Lung microvascular endothelial cell (primary cell): Measurements from ENCODE around the gene TSPAN31. TPM values are rescaled to one million over a fixed set of nuclear protein-coding genes. Genes with fewer than 3 reads are reported as not detected.
A peak's percentile ranks its signal among the peaks of the same experiment; 100 is the strongest.

Experiments
- DNase-seq, 2 donors: peaks; one replicate each; pipeline versions ENCODE4 v3.0.0 to v3.0.0-alpha.2; 2010; ENCODE audit warnings: low read depth in 2 of 2
- total RNA-seq: library from RNA; depleted of rRNA; stranded (reverse); fragments of >200 nt; gene quantifications from 2 replicates; pipeline ENCODE4 v1.2.1, GENCODE V29; 2014

TSPAN31 gene
- total RNA-seq, 1 donor from 2014 or later, result 62.5 TPM

- peak; percentile 97 to 98 for DNase-seq
Measured at GRCh38 chr12:57782608-57783465, 38.0 kb downstream of the TSPAN31 start, which contains the start of gene TSFM. Gene TSFM, plus strand, starts transcription at chr12:57782787. Its CDS starts 15 bp downstream, at chr12:57782802.

- no peak for DNase-seq
Measured at GRCh38 chr12:57783466-57783801, 38.6 kb downstream of the TSPAN31 start.

- DNase-seq, result no peak
Measured at GRCh38 chr12:57783861-57784260, 39.0 kb downstream of the TSPAN31 start.

GRCh38 chr12:57793920-57794319, 49.1 kb downstream of the TSPAN31 start:
- DNase-seq, result peak in 1 of 2 donors; percentile 75

- no peak for DNase-seq
Measured at GRCh38 chr12:57795354-57795753, 50.5 kb downstream of the TSPAN31 start.

GRCh38 chr12:57796996-57797395, 52.2 kb downstream of the TSPAN31 start:
- DNase-seq, result no peak

- no peak for DNase-seq
Measured at GRCh38 chr12:57797933-57798332, 53.1 kb downstream of the TSPAN31 start.

Other genes starting within 250 kb of the TSPAN31 start
- gene DDIT3, start 224.5 kb upstream of the TSPAN31 start, total RNA-seq, result 4.6 and 12.5 TPM in 2 replicates
- gene MBD6, start 222.2 kb upstream of the TSPAN31 start, total RNA-seq, result 2.8 and 6.9 TPM in 2 replicates
- gene DCTN2, start 197.8 kb upstream of the TSPAN31 start, total RNA-seq, result 83.1 and 84.8 TPM in 2 replicates
- under 0.01 TPM in 2 replicates for gene KIF5A, start 195.0 kb upstream of the TSPAN31 start, total RNA-seq
- 8.9 and 11.5 TPM in 2 replicates for gene PIP4K2C, start 153.8 kb upstream of the TSPAN31 start, total RNA-seq
- 2.0 and 4.2 TPM in 2 replicates for gene DTX3, start 140.2 kb upstream of the TSPAN31 start, total RNA-seq
- 1.4 and 2.0 TPM in 2 replicates for gene ARHGEF25, start 133.6 kb upstream of the TSPAN31 start, total RNA-seq
- under 0.01 TPM in 1 of 2 replicates, not detected in the other for gene B4GALNT1, start 111.8 kb upstream of the TSPAN31 start, total RNA-seq
- 156 and 234 TPM in 2 replicates for gene OS9, start 50.9 kb upstream of the TSPAN31 start, total RNA-seq
- 0.20 and 0.22 TPM in 2 replicates for gene AGAP2, start 6.3 kb upstream of the TSPAN31 start, total RNA-seq
- 110 and 133 TPM in 2 replicates for gene CDK4, start 7.3 kb downstream of the TSPAN31 start, total RNA-seq
- gene MARCHF9, start 10.1 kb downstream of the TSPAN31 start, total RNA-seq, result 2.4 and 5.6 TPM in 2 replicates
- gene CYP27B1, start 22.0 kb downstream of the TSPAN31 start, total RNA-seq, result under 0.01 TPM in 2 replicates
- 3.1 and 3.8 TPM in 2 replicates for gene METTL1, start 27.1 kb downstream of the TSPAN31 start, total RNA-seq
- gene EEF1AKMT3, start 27.6 kb downstream of the TSPAN31 start, total RNA-seq, result 3.5 and 5.0 TPM in 2 replicates
- gene TSFM, start 37.7 kb downstream of the TSPAN31 start, total RNA-seq, result 15.5 and 18.5 TPM in 2 replicates
- gene AVIL, start 73.7 kb downstream of the TSPAN31 start, total RNA-seq, result 0.65 and 2.2 TPM in 2 replicates
- 47.9 and 62.3 TPM in 2 replicates for gene CTDSP2, start 101.7 kb downstream of the TSPAN31 start, total RNA-seq
- 7.4 and 13.1 TPM in 2 replicates for gene ATP23, start 196.5 kb downstream of the TSPAN31 start, total RNA-seq